Fibroblast of pulmonary artery (primary cell): ENCODE results near the gene PLEKHA8.

Experiments used
- DNase-seq: peaks from one replicate; pipeline ENCODE4 v3.0.0-alpha.2; 2010; ENCODE audit warnings: low read depth
- H3K4me3 ChIP-seq: replicated peaks from 2 replicates; pipeline ENCODE4 v1.5.1; 2011; ENCODE audit warnings: low read depth, mild to moderate bottlenecking, control low read depth, low read length, moderate library complexity
- CTCF ChIP-seq: IDR thresholded peaks from 2 replicates; pipeline ENCODE4 v1.5.1; 2011; ENCODE audit warnings: mild to moderate bottlenecking, control low read depth, low read length, inconsistent platforms; ENCODE audit errors: missing control alignments

PLEKHA8 gene

DNA sequence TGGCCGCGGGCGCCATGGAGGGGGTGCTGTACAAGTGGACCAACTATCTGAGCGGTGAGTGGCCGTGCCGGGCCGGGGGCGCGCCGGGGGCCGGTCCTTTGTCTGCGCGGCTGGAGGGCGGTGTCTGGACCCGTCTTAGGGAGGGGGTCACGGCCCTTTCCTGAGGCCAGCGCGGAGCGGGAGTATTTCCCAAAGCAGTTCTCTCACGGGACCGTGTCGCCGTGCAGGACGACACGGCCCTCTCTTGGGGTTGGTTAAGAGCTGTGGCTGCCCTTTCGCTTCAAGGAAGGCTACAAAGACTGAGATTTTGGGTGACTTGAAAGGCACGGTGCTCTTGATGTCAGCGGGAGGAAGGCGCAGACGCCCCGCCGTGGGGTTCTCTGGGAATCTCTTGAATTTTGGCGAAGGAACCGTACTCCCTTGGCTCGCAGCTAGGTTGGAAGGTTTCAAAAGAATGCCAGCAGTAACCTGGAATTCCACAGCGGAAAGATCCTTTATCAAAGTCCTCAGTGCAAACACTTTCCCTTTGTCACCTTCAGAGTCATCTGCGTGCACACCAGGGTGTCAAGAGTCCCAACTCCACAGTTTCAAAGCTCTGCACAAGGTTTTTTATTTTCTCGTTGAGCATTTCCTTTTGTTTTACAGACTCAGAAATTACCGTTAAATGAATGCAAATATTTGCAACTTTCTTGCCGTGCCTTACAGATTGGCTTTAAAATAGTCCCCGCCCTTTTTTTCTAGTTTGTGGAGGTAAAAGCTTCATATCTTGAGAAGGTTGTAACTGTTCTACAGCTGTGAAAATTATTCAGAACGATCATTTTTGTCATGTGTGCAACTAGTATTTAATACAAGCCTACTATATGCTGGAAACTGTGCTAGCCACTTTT lies 780 bp downstream of the PLEKHA8 start:
- H3K4me3 ChIP-seq = peak overlapping the region; percentile 86
- peak; percentile 18 for TF ChIP-seq CTCF
- peak; percentile 37 for DNase-seq

- no peak for TF ChIP-seq CTCF
- DNase-seq = no peak
- peak overlapping the region; percentile 86 for H3K4me3 ChIP-seq
These were observed 1.5 kb downstream of the PLEKHA8 start for GRCh38 chr7:30029696-30030095.

- DNase-seq = peak; percentile 50
- H3K4me3 ChIP-seq = no peak overlapping the region
- TF ChIP-seq CTCF = no peak
These were observed 4.3 kb downstream of the PLEKHA8 start for GRCh38 chr7:30032310-30033125.

DNA sequence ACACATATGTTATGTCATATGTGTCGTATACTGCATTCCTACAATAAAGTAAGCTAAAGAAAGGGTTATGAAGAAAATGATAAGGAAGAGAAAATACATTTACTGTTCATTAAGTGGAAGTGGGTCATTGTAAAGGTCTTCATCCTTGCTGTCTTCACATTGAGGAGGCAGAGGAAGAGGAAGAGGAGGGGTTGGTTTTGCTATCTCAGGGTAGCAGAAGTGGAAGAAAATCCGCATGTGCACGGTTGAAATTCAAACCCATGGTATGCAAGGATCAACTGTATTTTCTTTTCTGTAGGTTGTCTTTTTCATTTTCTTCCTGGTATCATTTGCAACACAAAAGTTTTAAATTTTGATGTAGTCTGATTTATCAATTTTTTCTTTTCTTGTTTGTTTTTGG lies 6.3 kb downstream of the PLEKHA8 start:
- DNase-seq = no peak
- no peak for TF ChIP-seq CTCF
- H3K4me3 ChIP-seq = no peak overlapping the region

DNA sequence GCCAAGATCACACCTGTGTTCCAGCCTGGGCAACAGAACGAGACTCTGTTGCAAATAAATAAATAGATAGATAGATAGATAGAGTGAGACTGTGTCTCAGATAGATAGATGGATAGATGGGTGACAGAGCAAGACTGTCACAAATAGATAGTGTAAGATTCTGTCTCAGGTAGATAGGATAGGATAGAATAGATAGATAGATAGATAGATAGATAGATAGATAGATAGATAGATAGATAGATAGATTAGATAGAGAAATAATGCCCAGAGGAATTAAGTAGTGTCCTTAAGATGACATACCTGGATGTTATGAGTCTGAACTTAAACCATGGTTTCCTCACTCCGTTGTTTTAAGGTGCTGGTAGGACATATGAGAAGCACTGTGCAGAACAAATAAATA lies 8.0 kb downstream of the PLEKHA8 start:
- no peak for DNase-seq
- H3K4me3 ChIP-seq = no peak overlapping the region
- no peak for TF ChIP-seq CTCF

DNA sequence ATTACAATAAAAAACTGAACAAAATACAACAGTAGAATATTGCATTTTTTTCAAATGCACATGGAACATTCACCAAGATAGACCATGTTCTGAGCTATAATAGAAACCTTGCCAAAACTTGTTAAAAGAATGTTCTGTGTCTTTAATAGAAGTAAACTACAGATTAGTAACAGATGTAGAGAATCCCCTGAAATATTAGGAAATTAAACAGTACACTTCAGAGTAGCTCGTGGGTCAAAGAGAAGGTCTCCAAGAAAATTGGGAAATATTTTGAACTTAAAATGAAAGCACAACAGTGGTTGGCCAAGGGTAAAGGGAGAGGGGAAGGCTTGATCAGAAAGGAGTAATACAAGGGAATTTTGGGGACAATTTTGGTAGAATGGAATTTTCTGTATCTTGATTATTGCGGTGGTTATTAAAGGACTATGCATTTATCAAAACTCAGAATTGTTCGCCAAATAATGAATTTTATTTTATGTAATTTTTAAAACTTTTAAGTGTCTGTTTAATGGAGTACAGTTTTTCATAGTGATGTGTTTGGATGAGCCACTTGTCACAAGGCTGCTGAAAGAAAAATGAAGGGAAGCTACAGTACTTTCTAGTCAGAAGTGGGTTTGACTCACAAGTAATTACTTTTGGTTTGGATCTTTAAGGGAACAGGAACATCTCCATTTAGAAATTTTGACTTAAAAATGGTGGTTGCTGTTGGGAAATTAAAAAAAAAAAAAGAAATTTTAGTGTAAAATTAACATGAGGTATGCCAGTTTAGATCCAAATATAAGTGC lies 10.2 kb downstream of the PLEKHA8 start:
- H3K4me3 ChIP-seq = no peak overlapping the region
- no peak for DNase-seq
- no peak for TF ChIP-seq CTCF
